Central memory CD4-positive, alpha-beta T cell (primary cell): ENCODE measurements around the gene ADISSP.

Experiments
- DNase-seq: peaks from one replicate; pipeline ENCODE4 v3.0.0; 2022
- total RNA-seq, 3 experiments: gene quantifications; one replicate each; lab custom pipeline; 2026; lab: John Stamatoyannopoulos, UW

ADISSP gene
- 7.7 to 53.1 (median 24.8) reads per million in 3 experiments for total RNA-seq

DNA sequence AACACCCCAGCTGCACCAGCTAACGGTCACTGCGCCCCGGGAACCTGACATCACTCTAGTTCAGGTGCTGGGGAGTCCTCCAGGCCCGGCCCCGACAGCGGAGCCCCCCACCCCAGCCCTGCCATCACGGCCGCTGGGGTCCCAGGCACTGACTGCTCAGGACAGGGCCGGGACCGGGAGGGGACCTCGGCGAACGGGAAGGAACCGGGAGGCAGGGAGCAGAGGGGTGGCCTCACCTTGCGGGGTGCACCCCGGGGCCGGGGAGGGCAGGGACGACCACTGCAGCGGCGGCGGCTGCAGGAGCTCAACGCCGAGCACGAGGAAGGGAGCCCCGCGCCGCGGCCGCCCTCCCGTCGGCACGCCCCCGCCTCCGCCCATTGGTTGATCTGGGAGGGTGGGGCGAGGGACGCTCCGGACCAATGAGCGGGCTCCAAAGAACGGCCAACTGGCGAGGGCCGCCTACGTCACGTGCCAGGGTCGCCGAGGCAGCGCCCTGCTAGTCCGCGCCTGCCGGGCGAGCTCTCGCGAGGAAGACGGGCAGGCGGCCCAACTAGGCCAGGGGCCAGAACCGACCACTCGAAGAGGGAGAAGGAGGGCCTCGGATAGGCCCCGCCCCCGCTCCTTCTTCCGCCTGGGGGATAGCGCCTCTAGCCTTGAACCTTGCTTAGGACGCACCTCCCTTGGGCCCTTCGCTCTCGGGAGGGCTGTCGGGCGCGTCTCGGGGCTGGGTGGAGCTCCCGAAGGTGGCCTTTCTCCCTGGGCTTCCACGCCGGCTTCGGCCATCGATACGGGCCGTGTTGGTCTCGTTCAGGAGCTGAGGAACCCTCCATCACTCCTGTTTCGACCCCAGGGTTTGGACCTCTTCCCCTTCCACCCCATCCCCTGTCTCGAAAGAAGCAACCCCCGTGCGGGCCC lies at the start of gene ADISSP:
Gene ADISSP (minus strand): TSS at position 327 of the 915 bp plus-strand sequence. CDS start 7,653 bp downstream, outside the sequence.
- peak; percentile 95 for DNase-seq

DNA sequence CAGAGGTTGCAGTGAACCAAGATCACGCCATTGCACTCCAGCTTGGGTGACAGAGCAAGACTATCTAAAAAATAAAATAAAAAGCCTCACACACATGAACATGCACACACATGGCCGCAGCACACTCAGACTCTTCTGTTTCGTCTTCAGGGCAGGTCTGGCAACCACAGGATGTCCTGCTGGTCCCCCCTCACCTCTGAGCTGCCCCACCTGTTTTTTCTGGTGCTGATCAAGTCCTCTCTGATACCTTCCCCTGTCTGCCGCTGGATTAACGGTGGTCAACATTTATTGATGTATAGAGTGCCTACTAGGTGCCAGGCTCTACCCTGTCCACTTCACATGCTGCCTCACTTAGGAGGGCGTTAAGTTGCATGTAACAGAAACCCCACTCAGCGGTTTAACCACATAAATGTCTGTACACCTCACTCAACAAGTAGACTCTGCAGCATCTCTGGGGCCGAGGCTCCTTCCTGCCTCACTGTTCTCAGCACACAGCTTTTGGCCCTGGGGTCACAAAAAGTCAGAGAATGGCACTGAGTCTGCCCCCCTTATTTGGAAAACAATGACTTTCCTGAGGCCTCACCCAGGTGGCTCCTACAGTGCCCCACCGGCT lies 48.3 kb upstream of the ADISSP start:
- peak; percentile 44 for DNase-seq

DNA sequence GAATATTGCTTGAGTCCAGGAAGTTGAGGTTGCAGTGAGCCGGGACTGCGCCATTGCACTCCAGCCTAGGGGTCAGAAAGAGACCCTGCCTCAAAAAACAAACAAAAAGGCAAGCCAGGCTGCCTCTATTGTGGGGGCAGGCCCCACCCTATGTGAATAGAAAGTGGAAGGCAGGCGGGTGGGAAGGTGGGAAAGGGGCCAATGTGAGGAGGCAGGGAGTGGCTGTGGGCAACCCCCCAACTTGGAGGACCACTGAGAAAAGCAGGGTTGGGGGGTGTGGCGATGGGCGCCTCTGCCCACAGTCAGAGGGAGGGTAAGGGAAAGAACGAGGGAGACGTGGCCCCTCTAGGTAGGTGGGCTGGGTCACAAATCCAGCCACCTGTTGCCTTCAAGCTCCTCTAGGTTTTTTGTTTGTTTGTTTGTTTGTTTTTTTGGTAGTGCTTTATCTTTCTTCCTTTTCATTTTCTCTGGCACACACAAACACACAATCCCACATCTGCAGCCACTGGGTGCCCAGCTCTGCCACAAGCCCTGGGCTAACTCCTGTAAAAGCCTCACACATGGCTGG lies 47.5 kb upstream of the ADISSP start:
- DNase-seq: no peak

DNA sequence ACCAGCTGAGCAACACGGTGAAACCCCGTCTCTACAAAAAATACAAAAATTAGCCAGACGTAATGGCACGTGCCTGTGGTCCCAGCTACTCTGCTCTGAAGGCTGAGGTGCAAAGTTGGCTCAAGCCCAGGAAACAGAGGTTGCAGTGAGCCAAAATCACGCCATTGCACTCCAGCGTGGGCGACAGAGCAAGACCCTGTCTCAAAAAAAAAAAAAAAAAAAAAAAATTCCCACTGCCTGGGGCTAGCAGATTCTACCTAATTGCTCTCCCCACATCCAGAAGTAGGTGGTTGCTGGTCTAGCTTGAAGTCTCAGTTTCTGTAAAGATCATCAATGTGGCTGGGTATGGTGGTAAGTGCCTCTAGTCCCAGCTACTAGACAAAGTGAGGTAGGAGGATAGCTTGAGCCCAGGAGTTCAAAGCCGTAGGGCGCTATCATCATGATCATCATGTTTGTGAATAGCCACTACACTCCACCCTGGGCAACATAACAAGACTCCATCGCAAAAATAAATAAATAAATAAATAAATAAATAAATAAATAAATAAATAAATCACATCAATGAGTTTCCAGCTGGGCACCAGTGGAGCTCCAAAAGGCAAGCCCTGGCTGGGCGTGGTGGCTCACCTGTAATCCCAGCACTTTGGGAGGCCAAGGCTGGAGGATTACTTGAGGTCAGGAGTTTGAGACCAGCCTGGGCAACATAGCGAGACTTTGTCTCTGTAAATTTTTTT lies 46.5 kb upstream of the ADISSP start:
- DNase-seq: peak; percentile 44

DNA sequence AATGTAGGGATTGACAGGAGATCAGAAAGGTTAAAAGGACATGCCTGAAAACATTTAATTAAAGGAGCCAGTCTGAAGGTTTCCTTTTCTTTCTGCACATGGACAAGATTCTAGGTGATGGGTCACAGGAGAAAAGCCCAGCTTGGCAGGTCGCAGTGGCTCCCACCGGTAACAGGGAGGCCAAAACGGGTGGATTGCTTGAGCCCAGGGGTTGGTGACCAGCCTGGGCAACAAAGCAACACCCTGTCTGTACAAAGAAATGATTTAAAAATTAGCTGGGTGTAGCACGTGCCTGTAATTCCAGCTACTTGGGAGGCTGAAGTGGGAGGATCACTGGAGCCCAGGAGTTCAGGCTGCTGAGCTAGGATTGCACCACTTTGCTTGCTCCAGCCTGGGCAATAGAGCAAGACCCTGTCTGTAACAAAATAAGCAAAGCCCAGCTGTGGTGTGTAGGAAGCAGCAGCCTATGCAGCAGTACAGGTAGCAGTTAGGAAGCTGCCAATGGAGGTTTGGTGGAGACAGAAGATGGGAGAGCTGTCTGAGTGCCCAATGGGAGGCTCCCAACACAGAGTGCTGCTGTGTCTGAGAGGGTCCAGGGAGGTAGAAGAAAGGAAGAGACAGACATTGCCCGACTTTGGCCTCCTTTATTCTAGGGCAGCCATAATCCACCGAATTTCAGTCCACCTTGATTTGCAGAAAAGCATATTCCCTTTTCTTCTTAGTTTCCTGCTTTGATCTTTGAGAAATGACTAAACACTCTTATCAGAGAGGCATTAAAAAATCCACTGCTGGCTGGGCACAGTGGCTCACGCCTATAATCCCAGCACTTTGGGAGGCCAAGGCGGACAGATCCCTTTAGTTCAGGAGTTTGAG lies 45.7 kb upstream of the ADISSP start:
- no peak for DNase-seq

DNA sequence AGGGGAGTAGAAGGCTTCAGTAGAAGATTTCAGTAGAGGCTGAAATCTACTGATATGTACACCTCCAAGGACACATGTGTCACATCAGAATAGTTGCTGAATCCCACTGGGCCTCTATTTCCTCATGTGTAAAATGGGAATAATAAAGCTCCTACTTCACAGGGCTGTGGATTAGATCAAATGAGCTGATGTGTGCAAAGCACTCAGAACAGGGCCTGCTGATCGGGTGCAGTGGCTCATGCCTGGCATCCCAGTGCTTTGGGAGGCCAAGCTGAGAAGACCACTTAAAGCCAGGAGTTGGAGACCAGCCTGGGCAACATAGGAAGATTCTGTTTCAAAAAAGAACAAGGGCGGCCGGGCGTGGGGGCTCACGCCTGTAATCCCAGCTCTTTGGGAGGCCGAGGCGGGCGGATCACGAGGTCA lies 44.7 kb upstream of the ADISSP start:
- no peak for DNase-seq

DNA sequence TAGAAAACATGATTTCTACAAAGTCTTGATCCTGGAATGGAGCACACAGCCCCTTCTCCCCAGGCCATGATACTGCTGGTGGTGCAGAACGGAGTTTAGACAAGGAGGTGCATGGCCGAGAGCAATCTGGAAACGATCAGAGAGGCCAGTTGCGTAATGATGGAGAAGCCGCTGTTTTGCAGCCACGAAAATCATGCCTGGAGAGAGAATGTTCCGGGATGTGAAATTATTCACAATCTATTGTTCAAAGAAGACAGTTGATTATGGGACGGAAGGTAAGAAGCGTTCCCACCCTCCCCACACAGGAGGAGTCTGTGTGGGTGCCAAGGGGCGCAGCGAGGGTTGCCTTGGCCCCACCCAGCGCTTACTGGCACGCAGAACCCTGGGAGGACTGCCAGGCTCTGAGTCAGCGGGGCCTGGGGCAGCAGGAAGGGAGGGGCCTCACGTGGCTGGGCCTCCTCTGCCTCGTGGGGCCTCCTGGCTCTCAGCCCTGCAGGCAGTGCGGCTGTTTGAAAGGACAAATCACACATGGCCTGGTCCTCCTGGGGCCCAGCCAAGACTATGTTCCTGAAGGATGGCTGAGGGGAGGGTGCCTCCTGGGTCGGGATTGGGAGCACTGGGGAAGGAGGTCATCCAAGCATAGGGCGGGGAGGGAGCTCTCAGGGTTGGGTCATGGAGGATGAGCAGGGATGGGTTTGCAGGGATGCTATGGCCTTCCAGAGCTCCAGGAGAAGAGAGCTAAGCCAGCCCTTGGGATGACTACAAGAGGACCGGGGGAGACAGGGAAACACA lies 44.1 kb upstream of the ADISSP start:
- peak; percentile 94 for DNase-seq

DNA sequence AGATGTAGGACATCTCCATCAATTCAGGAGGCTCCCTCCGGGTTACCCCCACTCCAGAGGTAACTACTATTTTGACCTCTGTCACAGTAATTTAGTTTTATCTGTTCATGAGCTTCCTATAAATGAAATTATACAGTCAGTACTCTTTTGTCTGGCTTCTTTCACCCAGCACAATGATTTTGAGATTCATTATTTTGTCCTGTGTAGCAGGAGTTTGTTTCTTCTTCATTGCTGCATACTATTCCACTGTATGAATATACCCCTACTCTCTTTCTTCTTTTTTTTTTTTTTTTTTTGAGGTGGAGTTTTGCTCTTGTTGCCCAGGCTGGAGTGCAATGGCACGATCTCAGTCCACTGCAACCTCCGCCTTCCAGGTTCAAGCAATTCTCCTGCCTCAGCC lies 41.0 kb upstream of the ADISSP start:
- DNase-seq: no peak

DNA sequence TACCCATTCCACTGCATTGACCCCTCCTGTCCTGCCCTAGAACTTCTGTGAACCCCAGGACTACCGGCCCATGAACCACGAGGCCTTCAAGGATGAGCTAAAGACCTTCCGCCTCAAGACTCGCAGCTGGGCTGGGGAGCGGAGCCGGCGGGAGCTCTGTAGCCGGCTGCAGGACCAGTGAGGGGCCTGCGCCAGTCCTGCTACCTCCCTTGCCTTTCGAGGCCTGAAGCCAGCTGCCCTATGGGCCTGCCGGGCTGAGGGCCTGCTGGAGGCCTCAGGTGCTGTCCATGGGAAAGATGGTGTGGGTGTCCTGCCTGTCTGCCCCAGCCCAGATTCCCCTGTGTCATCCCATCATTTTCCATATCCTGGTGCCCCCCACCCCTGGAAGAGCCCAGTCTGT lies 37.2 kb upstream of the ADISSP start:
- DNase-seq: no peak

DNA sequence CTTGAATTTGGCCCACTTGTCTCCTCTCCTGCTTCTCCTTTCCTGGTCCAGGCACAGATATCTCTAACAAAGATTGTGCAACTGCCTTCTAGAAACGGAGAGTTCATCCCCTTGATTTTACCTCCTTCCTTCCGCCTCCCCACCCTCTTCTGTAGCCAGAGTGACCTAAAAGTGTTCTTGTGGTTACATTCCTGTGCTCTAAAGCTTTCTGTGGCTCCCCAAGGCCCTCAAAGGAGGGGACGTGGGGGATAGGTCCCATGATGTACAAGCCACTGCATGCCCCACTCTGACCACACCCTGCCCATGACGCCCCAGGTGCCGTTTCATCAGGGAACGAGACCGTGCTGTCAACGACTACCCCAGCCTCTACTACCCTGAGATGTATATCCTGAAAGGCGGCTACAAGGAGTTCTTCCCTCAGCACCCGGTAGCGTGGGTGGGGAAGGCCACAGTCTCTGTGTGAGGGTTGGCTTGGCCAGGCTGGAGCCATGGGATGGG lies 36.8 kb upstream of the ADISSP start:
- no peak for DNase-seq

DNA sequence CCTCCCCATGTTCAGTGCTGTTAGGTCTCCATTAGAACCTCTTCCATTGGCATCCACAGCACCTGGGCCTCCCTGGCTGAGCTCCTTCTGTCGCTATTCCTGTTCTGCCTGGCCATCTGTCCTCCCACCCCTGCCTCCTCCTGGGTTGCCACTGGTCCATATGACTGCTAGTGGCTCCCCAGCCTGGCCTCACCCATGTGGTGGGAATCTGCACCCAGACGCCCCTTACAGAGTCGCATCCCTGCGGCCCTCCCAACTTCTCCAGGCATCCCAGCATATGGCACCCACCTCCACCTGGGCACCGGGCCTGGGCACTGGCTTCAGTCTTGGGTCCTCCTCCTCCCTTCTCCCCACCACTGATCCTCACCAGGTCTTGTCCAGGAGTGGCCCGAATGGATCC lies 36.3 kb upstream of the ADISSP start:
- no peak for DNase-seq

DNA sequence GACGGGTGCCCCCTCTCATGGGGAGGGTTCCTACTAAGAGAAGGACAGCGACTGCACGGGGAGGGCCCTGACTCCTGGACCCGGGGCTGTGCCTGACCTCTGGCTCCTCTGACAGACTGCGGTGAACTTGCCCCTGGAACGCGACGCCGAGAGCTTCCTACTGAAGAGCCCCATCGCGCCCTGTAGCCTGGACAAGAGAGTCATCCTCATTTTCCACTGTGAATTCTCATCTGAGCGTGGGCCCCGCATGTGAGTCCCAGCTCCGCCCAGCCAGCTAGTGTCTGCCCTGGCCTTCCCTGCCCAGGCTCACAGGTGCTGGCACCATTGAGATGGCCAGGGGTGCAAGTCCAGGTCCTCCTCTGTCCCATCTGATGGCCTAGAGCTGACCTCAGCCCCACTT lies 35.7 kb upstream of the ADISSP start:
- no peak for DNase-seq

DNA sequence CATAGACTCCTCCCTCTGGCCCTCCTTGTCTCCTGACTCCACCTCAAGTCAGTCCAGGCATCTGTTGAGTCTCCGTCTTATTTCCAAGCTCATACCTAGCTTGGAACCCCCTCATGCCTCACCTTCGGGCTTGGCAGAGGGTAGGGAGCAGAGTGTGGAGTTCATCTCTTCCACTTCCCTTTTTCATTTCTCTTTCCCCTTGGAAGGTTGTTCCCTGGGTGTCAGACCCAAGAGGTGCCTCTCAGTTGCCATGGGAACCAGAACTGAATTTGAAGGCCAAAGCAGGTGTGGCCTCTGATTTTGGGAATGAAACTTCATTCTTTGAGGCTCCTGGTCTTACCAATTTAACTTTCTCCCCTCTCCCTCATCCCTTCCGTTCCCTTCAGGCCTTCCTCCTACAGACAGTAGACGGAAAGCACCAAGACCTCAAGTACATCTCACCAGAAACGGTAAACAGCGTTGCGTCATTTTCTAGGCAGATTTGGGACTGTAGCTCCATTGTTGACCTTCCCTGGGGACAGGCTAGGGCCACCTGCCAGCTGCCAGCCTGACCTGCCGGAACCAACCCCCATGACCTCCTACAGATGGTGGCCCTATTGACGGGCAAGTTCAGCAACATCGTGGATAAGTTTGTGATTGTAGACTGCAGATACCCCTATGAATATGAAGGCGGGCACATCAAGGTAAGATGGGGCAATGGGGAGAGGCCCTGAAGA lies 35.1 kb upstream of the ADISSP start:
- no peak for DNase-seq

DNA sequence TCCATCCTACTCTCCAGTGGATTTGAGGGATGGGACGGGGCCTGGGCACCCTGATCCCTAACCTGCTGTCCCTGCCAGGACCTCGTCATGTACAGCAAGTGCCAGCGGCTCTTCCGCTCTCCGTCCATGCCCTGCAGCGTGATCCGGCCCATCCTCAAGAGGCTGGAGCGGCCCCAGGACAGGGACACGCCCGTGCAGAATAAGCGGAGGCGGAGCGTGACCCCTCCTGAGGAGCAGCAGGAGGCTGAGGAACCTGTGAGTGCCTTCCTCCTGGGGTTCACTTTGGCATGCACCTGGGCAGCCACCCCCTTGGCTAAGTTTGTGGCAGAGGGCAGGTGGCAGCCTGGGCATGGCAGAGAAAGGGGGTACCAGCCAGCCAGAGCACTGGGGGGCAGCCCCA lies 34.3 kb upstream of the ADISSP start:
- no peak for DNase-seq

DNA sequence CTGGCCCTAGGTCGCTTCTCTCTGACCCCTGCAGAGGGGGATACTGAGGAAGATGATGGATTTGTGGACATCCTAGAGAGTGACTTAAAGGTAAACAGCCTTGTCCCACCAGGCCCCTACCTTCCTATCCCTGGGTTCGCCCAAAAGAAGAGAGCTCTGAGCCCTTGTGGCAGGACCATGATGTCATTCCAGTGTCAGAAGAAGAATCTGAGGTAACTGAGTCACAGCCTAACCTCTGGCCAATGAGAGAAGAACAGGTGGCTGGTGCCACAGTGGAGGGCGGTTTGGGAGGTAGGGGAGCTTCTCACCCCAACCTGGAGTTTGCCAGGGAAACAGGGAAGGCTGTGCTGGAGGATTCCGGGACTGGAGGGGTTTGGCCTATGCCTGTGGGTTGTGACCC lies 33.7 kb upstream of the ADISSP start:
- DNase-seq: no peak

DNA sequence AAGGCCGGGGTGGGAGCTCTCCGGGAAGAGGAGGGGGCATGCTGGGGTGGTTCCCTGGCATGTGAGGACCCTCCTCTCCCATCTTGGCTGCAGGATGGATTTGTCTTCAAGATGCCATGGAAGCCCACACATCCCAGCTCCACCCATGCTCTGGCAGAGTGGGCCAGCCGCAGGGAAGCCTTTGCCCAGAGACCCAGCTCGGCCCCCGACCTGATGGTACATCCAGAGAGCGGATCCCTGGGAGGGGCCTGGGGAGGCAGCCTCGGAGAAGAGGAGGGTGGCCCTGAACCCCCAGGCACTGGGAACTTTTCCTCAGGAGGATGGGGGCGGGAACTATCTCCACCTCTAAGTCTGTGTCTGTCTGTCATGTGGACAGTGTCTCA lies 33.3 kb upstream of the ADISSP start:
- no peak for DNase-seq

DNA sequence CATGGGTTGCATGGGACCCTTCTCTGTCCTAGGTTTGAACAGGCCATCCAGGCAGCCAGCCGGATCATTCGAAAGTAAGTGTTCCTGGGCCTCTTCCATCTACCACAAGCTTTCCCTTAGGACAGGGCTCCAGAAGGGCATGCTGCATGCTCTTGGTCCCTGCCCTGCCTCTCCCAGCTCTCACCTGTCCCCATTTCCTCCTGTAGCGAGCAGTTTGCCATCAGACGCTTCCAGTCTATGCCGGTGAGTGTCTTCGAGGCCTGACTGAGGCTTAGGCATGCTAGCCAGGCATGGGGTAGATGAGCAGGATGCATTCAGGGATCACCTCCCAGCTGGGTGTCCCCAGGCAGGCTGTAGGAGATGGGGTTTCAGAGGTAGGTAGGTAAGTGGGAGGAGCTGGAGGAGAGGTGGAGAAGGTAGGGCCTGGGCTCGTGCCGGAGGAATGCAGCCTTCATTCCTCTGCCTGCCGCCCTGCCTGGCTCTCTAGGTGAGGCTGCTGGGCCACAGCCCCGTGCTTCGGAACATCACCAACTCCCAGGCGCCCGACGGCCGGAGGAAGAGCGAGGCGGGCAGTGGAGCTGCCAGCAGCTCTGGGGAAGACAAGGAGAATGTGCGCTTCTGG lies 32.8 kb upstream of the ADISSP start:
- DNase-seq: no peak

DNA sequence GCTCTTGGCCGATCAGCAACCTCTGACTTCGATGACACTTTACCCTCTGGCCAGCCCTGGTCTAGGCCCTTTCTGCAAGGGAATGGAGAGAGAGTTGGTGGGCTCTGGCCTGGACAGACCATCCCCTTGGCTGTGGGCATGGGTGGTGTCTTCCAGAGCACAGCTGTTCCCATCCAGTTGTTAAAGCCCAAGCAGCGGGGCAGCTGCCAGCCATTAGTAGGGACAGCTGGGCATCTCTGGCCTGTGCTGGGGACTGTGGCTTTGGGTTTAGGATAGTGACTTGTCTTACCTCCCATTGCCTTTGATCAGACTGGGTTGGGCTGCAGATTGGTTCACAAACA lies 31.3 kb upstream of the ADISSP start:
- no peak for DNase-seq

DNA sequence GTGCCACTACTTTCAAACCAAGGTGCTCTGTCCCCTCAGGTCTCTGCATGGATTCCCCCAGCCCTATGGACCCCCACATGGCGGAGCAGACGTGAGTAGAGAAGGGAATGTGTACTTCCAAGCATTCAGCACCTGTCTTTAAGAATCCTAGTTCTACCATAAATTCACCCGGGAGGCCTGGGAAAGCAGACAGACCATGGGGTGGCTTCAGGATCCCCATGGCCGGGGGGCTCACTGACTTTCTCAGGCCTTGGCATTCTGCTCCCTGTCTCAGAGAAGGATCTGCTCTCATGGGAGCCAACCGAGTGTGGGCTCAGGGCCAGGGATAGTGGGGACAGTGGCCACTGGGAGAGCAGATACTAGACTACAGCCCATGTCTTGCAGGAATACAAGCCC lies 30.8 kb upstream of the ADISSP start:
- DNase-seq: no peak
